ENCODE measurements around the gene DGCR2. TPM values are rescaled to one million over a fixed set of nuclear protein-coding genes. Genes with fewer than 3 reads are reported as not detected.

Gene DGCR2
- total and polyA plus RNA-seq, 2 of the 8 experiments (the other 6 are each of a cell fraction or from before 2014, with no cell fraction given) = 42.3 to 62.2 TPM

- Histone ChIP-seq H3K9ac (replicated peaks in 1 of 4; ENCODE audit: extremely low read depth in 1 of 4, low read depth in 3 of 4, low read length in 3 of 4) (no peak overlapping the region), H3K23me2 (ENCODE audit: low read depth, low read length) (no peaks in the 10 kb centered on the region), H3K4me2 (ENCODE audit: insufficient read depth in 1 of 2, low read depth in 2 of 2, low read length in 2 of 2) (no peak overlapping the region), H3K79me2 (ENCODE audit: control insufficient read depth in 1 of 2, insufficient read depth in 2 of 2, low read length in 2 of 2) (no peaks in the 10 kb centered on the region), H3K79me1 (ENCODE audit: low read depth, low read length) (no peaks in the 10 kb centered on the region; the same call in 1 of the 2 replicates), H3K18ac (ENCODE audit: extremely low read depth, low read length) (no peak overlapping the region), H2AK5ac (ENCODE audit: low read depth, low read length) (no peak overlapping the region), H4K91ac (replicated peaks; ENCODE audit: insufficient read length, low read length) (no peak overlapping the region), H3K9me3 (ENCODE audit: insufficient read depth in 2 of 2, low read depth in 1 of 2, low read length in 1 of 2) (no peaks in the 10 kb centered on the region), H2BK5ac (ENCODE audit: low read depth, low read length) (no peak overlapping the region), H3K4me1 (replicated peaks in 1 of 4; ENCODE audit: control insufficient read depth in 3 of 4, insufficient read depth in 4 of 4, low read length in 3 of 4) (no peaks in the 10 kb centered on the region), H4K5ac (ENCODE audit: insufficient read length, low read depth, low read length) (no peak overlapping the region), H3K14ac (ENCODE audit: insufficient read length) (no peak overlapping the region), H2BK20ac (ENCODE audit: low read length) (no peak overlapping the region), H3K27me3 (replicated peaks in 1 of 4; ENCODE audit: control insufficient read depth in 3 of 4, extremely low read depth in 1 of 4, insufficient read depth in 3 of 4, low read length in 3 of 4) (no peaks in the 10 kb centered on the region), H2BK12ac (ENCODE audit: low read depth, low read length) (no peak overlapping the region), H3K23ac (ENCODE audit: insufficient read length) (no peak overlapping the region), H3K4ac (replicated peaks; ENCODE audit: insufficient read length, low read depth, low read length) (no peak overlapping the region), H3K36me3 (ENCODE audit: control insufficient read depth in 2 of 4, insufficient read depth in 4 of 4, low read length in 3 of 4) (peaks cover 22 to 47% (median 39%) of the 10 kb centered on the region in 4 experiments), H3K27ac (ENCODE audit: low read depth, low read length) (no peak overlapping the region), H3K56ac (replicated peaks; ENCODE audit: insufficient read length, low read depth, low read length) (no peak overlapping the region), H4K8ac (ENCODE audit: extremely low read depth, insufficient read depth, low read length) (no peak overlapping the region), H4K20me1 (replicated peaks in 1 of 2; ENCODE audit: control insufficient read depth in 1 of 2, insufficient read depth in 2 of 2, low read length in 2 of 2) (peaks cover 3 to 10% of the 10 kb centered on the region in 2 experiments), H3K4me3 (ENCODE audit: extremely low read depth in 1 of 4, insufficient read depth in 2 of 4, low read depth in 3 of 4, low read length in 4 of 4) (no peak overlapping the region), H2BK120ac (replicated peaks; ENCODE audit: low read depth, low read length) (no peak overlapping the region), H2BK15ac (ENCODE audit: low read length) (no peak overlapping the region), H2AFZ (ENCODE audit: low read length) (no peak overlapping the region)
- FAIRE-seq = no peak
- DNase-seq (ENCODE audit: low read depth in 1 of 2, low spot score in 2 of 2) = no peak
- CTCF ChIA-PET (ENCODE audit: partially characterized antibody) = interaction anchor here (0.6 to 3.5 kb wide), 6 partner anchors 9 to 92 kb away, joined by 3 to 12 read pairs (median 4); no protein-coding TSS in a partner anchor
- POLR2A ChIA-PET (ENCODE audit: partially characterized antibody) = interaction anchor here (1.0 to 1.4 kb wide), 2 partner anchors 12 to 23 kb away, joined by 4 to 5 read pairs; no protein-coding TSS in a partner anchor
- WGBS, 2 experiments (ENCODE audit: extremely low coverage in 1 of 2, insufficient coverage in 1 of 2, insufficient read length in 1 of 2, insufficient replicate concordance in 2 of 2, low coverage in 1 of 2, low lambda C conversion rate in 2 of 2, missing lambda C conversion rate in 1 of 2) = 89% methylated on average over 5 of the region's 5 CpGs; no CpG with 5 or more reads in 1 of the 2 experiments
- TF ChIP-seq YY1 (IDR thresholded peaks at IDR 0.05; ENCODE audit: low read depth, low read length) (no peak), MAX (IDR thresholded peaks at IDR 0.05) (no peak), SP2 (IDR thresholded peaks at IDR 0.05; ENCODE audit: low read length) (no peak), TBP (IDR thresholded peaks at IDR 0.05; ENCODE audit: low read depth, low read length) (no peak)
Measured at GRCh38 chr22:19046719-19047609, 75.2 kb downstream of the DGCR2 start.

Measured in H1 (cell line).